Neuronal stem cell (in vitro differentiated cells): ENCODE data around the gene SLC44A3. TPM values are rescaled to one million over a fixed set of nuclear protein-coding genes. Genes with fewer than 3 reads are reported as not detected.
A peak's percentile ranks its signal among the peaks of the same experiment; 100 is the strongest.

Experiments
- DNase-seq: peaks from one replicate; pipeline ENCODE4 v3.0.0-alpha.2; 2013; ENCODE audit warnings: low spot score
- H2AFZ ChIP-seq: one replicate; pipeline ENCODE4 v1.6.1; 2013; ENCODE audit warnings: mild to moderate bottlenecking, low read length, inconsistent platforms
- H2AK5ac ChIP-seq: 2 replicates; pipeline ENCODE4 v1.6.1; 2013; ENCODE audit warnings: low read depth, mild to moderate bottlenecking, inconsistent platforms, low read length, moderate library complexity, mixed read lengths
- H2BK120ac ChIP-seq: 2 replicates; pipeline ENCODE4 v1.6.1; 2013; ENCODE audit warnings: low read depth, mild to moderate bottlenecking, inconsistent platforms, low read length, moderate library complexity, mixed read lengths
- H2BK12ac ChIP-seq: one replicate; pipeline ENCODE4 v1.6.1; 2013; ENCODE audit warnings: low read length, inconsistent platforms
- H2BK15ac ChIP-seq: 2 replicates; pipeline ENCODE4 v1.6.1; 2013; ENCODE audit warnings: mild to moderate bottlenecking, low read length, inconsistent platforms, mixed read lengths
- H2BK5ac ChIP-seq: one replicate; pipeline ENCODE4 v1.6.1; 2013; ENCODE audit warnings: inconsistent platforms, mild to moderate bottlenecking, low read length, moderate library complexity
- H3K14ac ChIP-seq: one replicate; pipeline ENCODE4 v1.6.1; 2013; ENCODE audit warnings: low read length, inconsistent platforms
- H3K18ac ChIP-seq: 2 replicates; pipeline ENCODE4 v1.6.1; 2013; ENCODE audit warnings: low read length, inconsistent platforms
- H3K23ac ChIP-seq: 2 replicates; pipeline ENCODE4 v1.6.1; 2013; ENCODE audit warnings: low read depth, mild to moderate bottlenecking, mixed read lengths, low read length, inconsistent platforms; ENCODE audit not compliant: poor library complexity
- H3K27ac ChIP-seq: replicated peaks from 3 replicates; pipeline ENCODE4 v1.5.1; 2013; ENCODE audit warnings: low read length, inconsistent platforms
- H3K27me3 ChIP-seq, 3 experiments: 2 replicates each; pipeline ENCODE4 v1.6.1; 2013; ENCODE audit warnings: low read length in 3 of 3, mild to moderate bottlenecking in 2 of 3, inconsistent platforms in 1 of 3, low read depth in 1 of 3, mixed read lengths in 1 of 3, moderate library complexity in 1 of 3; ENCODE audit not compliant: control insufficient read depth in 3 of 3, insufficient read depth in 3 of 3
- H3K36me3 ChIP-seq, 2 donors: replicated peaks in 1 of 2; 2 replicates each; pipeline ENCODE4 v1.6.1; 2013; ENCODE audit warnings: low read length in 2 of 2; ENCODE audit not compliant: control insufficient read depth in 2 of 2, insufficient read depth in 2 of 2
- H3K4ac ChIP-seq: 2 replicates; pipeline ENCODE4 v1.6.1; 2013; ENCODE audit warnings: inconsistent platforms, mild to moderate bottlenecking, low read length, moderate library complexity
- H3K4me1 ChIP-seq, 2 donors: 1 replicate in 1 of 2; 2 replicates in 1 of 2; pipeline ENCODE4 v1.6.1; 2013; ENCODE audit warnings: low read length in 2 of 2, low read depth in 1 of 2; ENCODE audit not compliant: control insufficient read depth in 2 of 2, insufficient read depth in 1 of 2
- H3K4me2 ChIP-seq: one replicate; pipeline ENCODE4 v1.6.1; 2013; ENCODE audit warnings: mild to moderate bottlenecking, low read length, inconsistent platforms; ENCODE audit not compliant: insufficient read depth, poor library complexity, severe bottlenecking
- H3K4me3 ChIP-seq, 2 donors: 2 replicates each; pipeline ENCODE4 v1.5.1; 2013; ENCODE audit warnings: low read length in 2 of 2, mild to moderate bottlenecking in 2 of 2, inconsistent platforms in 1 of 2, moderate library complexity in 1 of 2
- H3K79me1 ChIP-seq: one replicate; pipeline ENCODE4 v1.6.1; 2013; ENCODE audit warnings: low read depth, mild to moderate bottlenecking, inconsistent platforms, low read length, moderate library complexity
- H3K9ac ChIP-seq: one replicate; pipeline ENCODE4 v1.6.1; 2013; ENCODE audit warnings: mild to moderate bottlenecking, low read depth, low read length, inconsistent platforms; ENCODE audit not compliant: poor library complexity
- H3K9me3 ChIP-seq, 2 donors: replicated peaks in 1 of 2; 2 replicates each; pipeline versions ENCODE3 to v1.6.1; 2013; ENCODE audit warnings: low read length in 2 of 2, mild to moderate bottlenecking in 2 of 2, inconsistent platforms in 1 of 2, low read depth in 1 of 2, mixed read lengths in 1 of 2, moderate library complexity in 1 of 2; ENCODE audit not compliant: control insufficient read depth in 2 of 2, insufficient read depth in 1 of 2
- H4K8ac ChIP-seq: one replicate; pipeline ENCODE4 v1.6.1; 2013; ENCODE audit warnings: low read depth, mild to moderate bottlenecking, inconsistent platforms, low read length, moderate library complexity
- H4K91ac ChIP-seq: one replicate; pipeline ENCODE4 v1.6.1; 2013; ENCODE audit warnings: low read length, low read depth, mild to moderate bottlenecking, inconsistent platforms; ENCODE audit not compliant: poor library complexity
- WGBS, 2 donors: extraction: QIAGEN DNeasy Blood & Tissue Kit; methylation state at CpG; one replicate each; pipeline ENCODE4 v1.1.7; 2013; ENCODE audit warnings: missing lambda C conversion rate in 2 of 2, mixed read lengths in 1 of 2; ENCODE audit not compliant: insufficient read length in 2 of 2, insufficient replicate concordance in 1 of 2; ENCODE audit errors: extremely low coverage in 2 of 2; 5-methylcytosine and 5-hydroxymethylcytosine counted together
- polyA plus RNA-seq, 2 experiments: library from polyadenylated mRNA; stranded (reverse); fragments of 200-250 nt; gene quantifications; one replicate each; pipeline ENCODE4 v1.2.3, GENCODE V29; 2013

Gene SLC44A3
- 0.82 TPM for polyA plus RNA-seq (2013, experiment 1 of 2)
- polyA plus RNA-seq (2013, experiment 2 of 2): 1.1 TPM

- H3K9ac ChIP-seq: peak within 1 kb of the TSS; percentile 89
- H2AFZ ChIP-seq: peak within 1 kb of the TSS; percentile 96
- peaks cover 8 to 12% of the 10 kb centered on the region in 2 donors for H3K4me1 ChIP-seq
- H4K91ac ChIP-seq: no peak within 1 kb of the TSS
- H2BK120ac ChIP-seq: no peak within 1 kb of the TSS
- peak within 1 kb of the TSS; percentile 100 for H3K4me2 ChIP-seq
- H3K36me3 ChIP-seq: no peaks in the 10 kb centered on the region
- no peak within 1 kb of the TSS for H3K14ac ChIP-seq
- H3K27ac ChIP-seq: no peak within 1 kb of the TSS
- H3K23ac ChIP-seq: peak within 1 kb of the TSS; percentile 69
- H2BK5ac ChIP-seq: peak within 1 kb of the TSS; percentile 27
- no peaks in the 10 kb centered on the region for H3K9me3 ChIP-seq
- H3K18ac ChIP-seq: peak within 1 kb of the TSS; percentile 97
- H2BK15ac ChIP-seq: peak within 1 kb of the TSS; percentile 72
- H2AK5ac ChIP-seq: no peak within 1 kb of the TSS
- H4K8ac ChIP-seq: no peak within 1 kb of the TSS
- H2BK12ac ChIP-seq: no peak within 1 kb of the TSS
- DNase-seq: peak; percentile 51
- peaks cover 0 to 25% (median 0%) of the 10 kb centered on the region in 3 experiments for H3K27me3 ChIP-seq
- H3K4ac ChIP-seq: no peak within 1 kb of the TSS
- no peaks in the 10 kb centered on the region for H3K79me1 ChIP-seq
- peak within 1 kb of the TSS; percentile 55 to 87 for H3K4me3 ChIP-seq
- no CpG with 5 or more reads among the region's 77 CpGs for WGBS, 2 donors
Observed at GRCh38 chr1:94819945-94820746, at the start of gene SLC44A3. Gene SLC44A3, plus strand, starts transcription at chr1:94820357. Its CDS starts 95 bp downstream, at chr1:94820452.

GRCh38 chr1:94772230-94772641 is 47.9 kb upstream of the SLC44A3 start:
- no peak overlapping the region for H2BK120ac ChIP-seq
- H3K4ac ChIP-seq: no peak overlapping the region
- H3K27me3 ChIP-seq: no peaks in the 10 kb centered on the region
- H2BK5ac ChIP-seq: no peak overlapping the region
- H2BK12ac ChIP-seq: no peak overlapping the region
- H2BK15ac ChIP-seq: no peak overlapping the region
- no peaks in the 10 kb centered on the region for H3K79me1 ChIP-seq
- H3K23ac ChIP-seq: no peak overlapping the region
- no CpG with 5 or more reads among the region's 5 CpGs for WGBS, 2 donors
- no peak overlapping the region for H4K91ac ChIP-seq
- no peak overlapping the region for H3K14ac ChIP-seq
- DNase-seq: no peak
- H3K36me3 ChIP-seq: no peaks in the 10 kb centered on the region
- no peak overlapping the region for H3K27ac ChIP-seq
- H3K9ac ChIP-seq: no peak overlapping the region
- peaks cover 0 to 3% of the 10 kb centered on the region in 2 donors for H3K9me3 ChIP-seq
- no peak overlapping the region for H2AFZ ChIP-seq
- no peak overlapping the region for H2AK5ac ChIP-seq
- H3K4me1 ChIP-seq: peaks cover 0 to 4% of the 10 kb centered on the region in 2 donors
- H4K8ac ChIP-seq: no peak overlapping the region
- H3K4me2 ChIP-seq: no peak overlapping the region
- H3K4me3 ChIP-seq: no peak overlapping the region
- no peak overlapping the region for H3K18ac ChIP-seq

GRCh38 chr1:94772845-94773244 is 47.3 kb upstream of the SLC44A3 start:
- no peak overlapping the region for H2BK5ac ChIP-seq
- no peak overlapping the region for H4K91ac ChIP-seq
- H3K9me3 ChIP-seq: peaks cover 0 to 3% of the 10 kb centered on the region in 2 donors
- no peak overlapping the region for H2AK5ac ChIP-seq
- no peak overlapping the region for H3K9ac ChIP-seq
- no peak overlapping the region for H3K4me3 ChIP-seq
- DNase-seq: no peak
- no peak overlapping the region for H3K27ac ChIP-seq
- no peak overlapping the region for H2BK120ac ChIP-seq
- no CpG with 5 or more reads among the region's 3 CpGs for WGBS, 2 donors
- no peaks in the 10 kb centered on the region for H3K27me3 ChIP-seq
- H3K36me3 ChIP-seq: no peaks in the 10 kb centered on the region
- no peaks in the 10 kb centered on the region for H3K79me1 ChIP-seq
- no peak overlapping the region for H3K23ac ChIP-seq
- H3K4me1 ChIP-seq: peaks cover 0 to 4% of the 10 kb centered on the region in 2 donors
- no peak overlapping the region for H3K4ac ChIP-seq
- H3K4me2 ChIP-seq: no peak overlapping the region
- no peak overlapping the region for H4K8ac ChIP-seq
- H2AFZ ChIP-seq: no peak overlapping the region
- no peak overlapping the region for H3K14ac ChIP-seq
- no peak overlapping the region for H2BK12ac ChIP-seq
- no peak overlapping the region for H2BK15ac ChIP-seq
- no peak overlapping the region for H3K18ac ChIP-seq

- no peaks in the 10 kb centered on the region for H3K79me1 ChIP-seq
- WGBS, 2 donors: no CpG with 5 or more reads among the region's 6 CpGs
- H2BK5ac ChIP-seq: no peak overlapping the region
Observed at GRCh38 chr1:94773296-94773809, 46.8 kb upstream of the SLC44A3 start.

More at GRCh38 chr1:94773296-94773809, 46.8 kb upstream of the SLC44A3 start:
- H3K18ac ChIP-seq: no peak overlapping the region
- H3K4me2 ChIP-seq: no peak overlapping the region
- DNase-seq: no peak
- no peak overlapping the region for H2AFZ ChIP-seq
- H3K14ac ChIP-seq: no peak overlapping the region
- no peak overlapping the region for H2AK5ac ChIP-seq
- H3K27me3 ChIP-seq: no peaks in the 10 kb centered on the region
- no peak overlapping the region for H4K91ac ChIP-seq
- no peak overlapping the region for H3K4me3 ChIP-seq
- H3K23ac ChIP-seq: no peak overlapping the region
- no peak overlapping the region for H3K4ac ChIP-seq
- no peak overlapping the region for H2BK12ac ChIP-seq
- H2BK15ac ChIP-seq: no peak overlapping the region
- H3K9ac ChIP-seq: no peak overlapping the region
- no peak overlapping the region for H2BK120ac ChIP-seq
- H3K4me1 ChIP-seq: peaks cover 0 to 4% of the 10 kb centered on the region in 2 donors
- H4K8ac ChIP-seq: no peak overlapping the region
- no peak overlapping the region for H3K27ac ChIP-seq
- no peaks in the 10 kb centered on the region for H3K36me3 ChIP-seq
- peaks cover 0 to 3% of the 10 kb centered on the region in 2 donors for H3K9me3 ChIP-seq
